Spleen (tissue), 7 donors: ENCODE measurements around the gene PPARGC1A.

Experiments
- POLR2A ChIP-seq, 3 donors: fragments of 450-650 bp; IDR thresholded peaks; one replicate each; pipeline ENCODE4 v1.5.1; 2017; ENCODE audit warnings: antibody characterized with exemption in 3 of 3, mild to moderate bottlenecking in 1 of 3
- POLR2AphosphoS5 ChIP-seq, 3 donors: sonication (generic); formaldehyde crosslinking; IDR thresholded peaks; one replicate each; pipeline ENCODE4 v1.5.1; 2017; ENCODE audit warnings: antibody characterized with exemption in 3 of 3
- TF ChIP-seq, protein P1 (sequence below), 11 experiments: fragments of 200-600 bp in 7 of 11; fragments of 450-650 bp in 4 of 11; sonication (generic) in 4 of 11; IDR thresholded peaks in 8 of 11; conservative IDR thresholded peaks in 3 of 11; 1 replicate in 7 of 11; 2 replicates in 4 of 11; pipeline versions ENCODE4 v1.4.0 to v1.8.0; 2016 to 2021; ENCODE audit warnings: antibody characterized with exemption in 11 of 11, inconsistent platforms in 4 of 11, mild to moderate bottlenecking in 1 of 11
- donor health status: DM: no; HTN: no; CAD: no; lungs with moderate emphysema.
- donor health status: DM: no; HTN: no; CAD: no.
- donor health status: DM: no; HTN: no; CAD: no.

DNA sequence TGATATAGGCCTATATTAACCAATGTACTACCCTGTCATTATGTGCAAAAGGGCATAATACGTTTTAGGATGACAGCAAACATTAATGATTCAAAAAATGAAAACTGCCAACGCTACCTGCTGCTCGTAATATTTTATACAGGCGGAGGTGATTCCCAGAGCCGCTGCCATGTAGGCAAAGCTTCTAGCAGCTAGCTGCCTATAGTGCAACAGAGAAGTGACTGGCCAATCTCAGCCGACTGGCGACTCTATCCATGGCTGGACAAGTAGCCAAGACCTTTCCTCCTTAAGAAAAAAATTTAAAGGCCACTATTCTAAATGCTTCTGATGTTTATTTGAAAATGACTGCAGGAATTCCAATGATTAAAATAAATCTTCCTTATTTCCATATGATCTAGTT, 1.9 kb downstream of the PPARGC1A start:
- TF ChIP-seq, protein P1, sequence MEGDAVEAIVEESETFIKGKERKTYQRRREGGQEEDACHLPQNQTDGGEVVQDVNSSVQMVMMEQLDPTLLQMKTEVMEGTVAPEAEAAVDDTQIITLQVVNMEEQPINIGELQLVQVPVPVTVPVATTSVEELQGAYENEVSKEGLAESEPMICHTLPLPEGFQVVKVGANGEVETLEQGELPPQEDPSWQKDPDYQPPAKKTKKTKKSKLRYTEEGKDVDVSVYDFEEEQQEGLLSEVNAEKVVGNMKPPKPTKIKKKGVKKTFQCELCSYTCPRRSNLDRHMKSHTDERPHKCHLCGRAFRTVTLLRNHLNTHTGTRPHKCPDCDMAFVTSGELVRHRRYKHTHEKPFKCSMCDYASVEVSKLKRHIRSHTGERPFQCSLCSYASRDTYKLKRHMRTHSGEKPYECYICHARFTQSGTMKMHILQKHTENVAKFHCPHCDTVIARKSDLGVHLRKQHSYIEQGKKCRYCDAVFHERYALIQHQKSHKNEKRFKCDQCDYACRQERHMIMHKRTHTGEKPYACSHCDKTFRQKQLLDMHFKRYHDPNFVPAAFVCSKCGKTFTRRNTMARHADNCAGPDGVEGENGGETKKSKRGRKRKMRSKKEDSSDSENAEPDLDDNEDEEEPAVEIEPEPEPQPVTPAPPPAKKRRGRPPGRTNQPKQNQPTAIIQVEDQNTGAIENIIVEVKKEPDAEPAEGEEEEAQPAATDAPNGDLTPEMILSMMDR (IDR thresholded peaks at IDR 0.05 in 8 of 11, conservative IDR thresholded peaks at IDR 0.05 in 3 of 11), result no peak
- TF ChIP-seq POLR2A (IDR thresholded peaks at IDR 0.05), result no peak
- TF ChIP-seq POLR2AphosphoS5 (IDR thresholded peaks at IDR 0.05), result no peak
